ENCODE measurements around the gene CES4A. TPM values are rescaled to one million over a fixed set of nuclear protein-coding genes. Genes with fewer than 3 reads are reported as not detected.

CES4A gene
- total RNA-seq, 4 donors from 2014 or later = 18.6 to 24.7 (median 21.2) TPM

- TF ChIP-seq POLR2A (IDR thresholded peaks at IDR 0.05) (no peak), CTCF (IDR thresholded peaks at IDR 0.05) (no peak), EP300 (IDR thresholded peaks at IDR 0.05) (no peak)
- 90 to 92% methylated on average over 3 of the region's 3 CpGs for WGBS, 2 donors
- DNase-seq (ENCODE audit: low spot score in 2 of 2) = no peak
These were observed 13.3 kb downstream of the CES4A start for GRCh38 chr16:67001726-67002125.

GRCh38 chr16:67006930-67007658 is 18.7 kb downstream of the CES4A start:
- no peak overlapping the region for H3K4me3 ChIP-seq
- WGBS, 2 donors = 75 to 79% methylated on average over 12 of the region's 12 CpGs
- DNase-seq (ENCODE audit: low spot score in 2 of 2) = no peak
- H3K27ac ChIP-seq = no peak overlapping the region
- peaks cover 0 to 3% (median 0%) of the 10 kb centered on the region in 3 donors for H3K36me3 ChIP-seq
- no peaks in the 10 kb centered on the region for H3K9me3 ChIP-seq
- H3K4me1 ChIP-seq = no peaks in the 10 kb centered on the region
- no peaks in the 10 kb centered on the region for H3K27me3 ChIP-seq
- TF ChIP-seq CTCF (IDR thresholded peaks at IDR 0.05) (no peak), EP300 (IDR thresholded peaks at IDR 0.05) (no peak), POLR2A (IDR thresholded peaks at IDR 0.05) (no peak)

More at GRCh38 chr16:67001726-67002125, 13.3 kb downstream of the CES4A start:
- Histone ChIP-seq H3K36me3 (peaks cover 0 to 3% (median 0%) of the 10 kb centered on the region in 3 donors), H3K27ac (peak overlapping the region in 1 of 4 donors; percentile 91), H3K4me1 (peaks cover 4 to 37% (median 18%) of the 10 kb centered on the region in 4 donors), H3K9me3 (no peaks in the 10 kb centered on the region), H3K27me3 (no peaks in the 10 kb centered on the region), H3K4me3 (no peak overlapping the region)

GRCh38 chr16:67009158-67009557 is 20.8 kb downstream of the CES4A start:
- Histone ChIP-seq H3K9me3 (no peaks in the 10 kb centered on the region), H3K4me3 (no peak overlapping the region), H3K27ac (no peak overlapping the region), H3K36me3 (peaks cover 0 to 3% (median 0%) of the 10 kb centered on the region in 3 donors), H3K27me3 (no peaks in the 10 kb centered on the region), H3K4me1 (peaks cover 0 to 12% (median 7%) of the 10 kb centered on the region in 4 donors)
- TF ChIP-seq CTCF (IDR thresholded peaks at IDR 0.05) (no peak), EP300 (IDR thresholded peaks at IDR 0.05) (no peak), POLR2A (IDR thresholded peaks at IDR 0.05) (no peak)
- no peak for DNase-seq (ENCODE audit: low spot score in 2 of 2)
- 65 to 84% methylated on average over 1 of the region's 1 CpG for WGBS, 2 donors

- 90 to 100% methylated on average over 2 of the region's 2 CpGs for WGBS, 2 donors
- H3K27me3 ChIP-seq = no peaks in the 10 kb centered on the region
- TF ChIP-seq EP300 (IDR thresholded peaks at IDR 0.05) = no peak
- TF ChIP-seq POLR2A (IDR thresholded peaks at IDR 0.05) = no peak
- no peak for TF ChIP-seq CTCF (IDR thresholded peaks at IDR 0.05)
These were observed 22.9 kb downstream of the CES4A start for GRCh38 chr16:67011274-67011673.

GRCh38 chr16:67013233-67013822 is 24.9 kb downstream of the CES4A start:
- H3K9me3 ChIP-seq = no peaks in the 10 kb centered on the region
- no peaks in the 10 kb centered on the region for H3K36me3 ChIP-seq
- no peak for DNase-seq (ENCODE audit: low spot score in 2 of 2)
- peak overlapping the region; percentile 36 to 62 (median 58) for H3K4me3 ChIP-seq
- no peaks in the 10 kb centered on the region for H3K27me3 ChIP-seq
- H3K4me1 ChIP-seq = peaks cover 0 to 22% (median 10%) of the 10 kb centered on the region in 4 donors
- TF ChIP-seq CTCF (IDR thresholded peaks at IDR 0.05) (no peak), POLR2A (IDR thresholded peaks at IDR 0.05) (no peak), EP300 (IDR thresholded peaks at IDR 0.05) (no peak)
- WGBS, 2 donors = 10 to 13% methylated on average over 14 to 21 of the region's 21 CpGs
- H3K27ac ChIP-seq = peak overlapping the region; percentile 78 to 82 (median 80)

More at GRCh38 chr16:67011274-67011673, 22.9 kb downstream of the CES4A start:
- Histone ChIP-seq H3K4me3 (no peak overlapping the region), H3K36me3 (no peaks in the 10 kb centered on the region), H3K9me3 (no peaks in the 10 kb centered on the region), H3K4me1 (peaks cover 0 to 22% (median 10%) of the 10 kb centered on the region in 4 donors), H3K27ac (no peak overlapping the region)
- DNase-seq (ENCODE audit: low spot score in 2 of 2) = no peak

All from tibial nerve (tissue), 4 donors.